HG03457 (cell line): ENCODE measurements around the gene PLSCR1.
A peak's percentile ranks its signal among the peaks of the same experiment; 100 is the strongest.

Experiments used
- ATAC-seq: cut with Tn5 transposase; IDR thresholded peaks from one replicate; pipeline ENCODE4 v1.9.1; 2021; ENCODE audit warnings: moderate number of reproducible peaks; ENCODE audit not compliant: unreplicated experiment

Gene PLSCR1

GRCh38 chr3:146544002-146544928 lies at the start of gene PLSCR1:
Gene PLSCR1, minus strand, starts transcription at chr3:146544607. Its CDS starts 8,055 bp downstream, at chr3:146536552.
- ATAC-seq = peak; percentile 84

- no peak for ATAC-seq
Observed at GRCh38 chr3:146593776-146594175, 49.4 kb upstream of the PLSCR1 start.

- ATAC-seq = no peak
Observed at GRCh38 chr3:146590521-146590920, 46.1 kb upstream of the PLSCR1 start.

GRCh38 chr3:146589899-146590508 lies 45.6 kb upstream of the PLSCR1 start:
- no peak for ATAC-seq

- ATAC-seq = no peak
Observed at GRCh38 chr3:146585156-146585555, 40.7 kb upstream of the PLSCR1 start.

GRCh38 chr3:146581951-146582467 lies 37.6 kb upstream of the PLSCR1 start:
- ATAC-seq = no peak

- no peak for ATAC-seq
Observed at GRCh38 chr3:146581080-146581601, 36.7 kb upstream of the PLSCR1 start.

- ATAC-seq = no peak
Observed at GRCh38 chr3:146577662-146578061, 33.3 kb upstream of the PLSCR1 start.

GRCh38 chr3:146575636-146576035 lies 31.2 kb upstream of the PLSCR1 start:
- ATAC-seq = no peak

- no peak for ATAC-seq
Observed at GRCh38 chr3:146574173-146574572, 29.8 kb upstream of the PLSCR1 start.

- ATAC-seq = no peak
Observed at GRCh38 chr3:146569314-146569713, 24.9 kb upstream of the PLSCR1 start.

- no peak for ATAC-seq
Observed at GRCh38 chr3:146566138-146566537, 21.7 kb upstream of the PLSCR1 start.

GRCh38 chr3:146561879-146562278 lies 17.5 kb upstream of the PLSCR1 start:
- no peak for ATAC-seq

- no peak for ATAC-seq
Observed at GRCh38 chr3:146561463-146561862, 17.1 kb upstream of the PLSCR1 start.

- ATAC-seq = no peak
Observed at GRCh38 chr3:146560678-146561077, 16.3 kb upstream of the PLSCR1 start.

GRCh38 chr3:146559388-146559787 lies 15.0 kb upstream of the PLSCR1 start:
- no peak for ATAC-seq

- no peak for ATAC-seq
Observed at GRCh38 chr3:146558781-146559180, 14.4 kb upstream of the PLSCR1 start.

- ATAC-seq = no peak
Observed at GRCh38 chr3:146557745-146558144, 13.3 kb upstream of the PLSCR1 start.

GRCh38 chr3:146555311-146555710 lies 10.9 kb upstream of the PLSCR1 start:
- ATAC-seq = no peak

GRCh38 chr3:146554151-146554760 lies 9.8 kb upstream of the PLSCR1 start:
- ATAC-seq = no peak
